Measurements from ENCODE around the gene KIF1A.
"Not testable (repeated sequence)": the region's sequence is repeated elsewhere in the genome, so short reads cannot be mapped to it uniquely, and the experiment has no call there.

The KIF1A gene

GRCh38 chr2:240714747-240715725 is 105.0 kb downstream of the KIF1A start:
- no peak for DNase-seq

DNA sequence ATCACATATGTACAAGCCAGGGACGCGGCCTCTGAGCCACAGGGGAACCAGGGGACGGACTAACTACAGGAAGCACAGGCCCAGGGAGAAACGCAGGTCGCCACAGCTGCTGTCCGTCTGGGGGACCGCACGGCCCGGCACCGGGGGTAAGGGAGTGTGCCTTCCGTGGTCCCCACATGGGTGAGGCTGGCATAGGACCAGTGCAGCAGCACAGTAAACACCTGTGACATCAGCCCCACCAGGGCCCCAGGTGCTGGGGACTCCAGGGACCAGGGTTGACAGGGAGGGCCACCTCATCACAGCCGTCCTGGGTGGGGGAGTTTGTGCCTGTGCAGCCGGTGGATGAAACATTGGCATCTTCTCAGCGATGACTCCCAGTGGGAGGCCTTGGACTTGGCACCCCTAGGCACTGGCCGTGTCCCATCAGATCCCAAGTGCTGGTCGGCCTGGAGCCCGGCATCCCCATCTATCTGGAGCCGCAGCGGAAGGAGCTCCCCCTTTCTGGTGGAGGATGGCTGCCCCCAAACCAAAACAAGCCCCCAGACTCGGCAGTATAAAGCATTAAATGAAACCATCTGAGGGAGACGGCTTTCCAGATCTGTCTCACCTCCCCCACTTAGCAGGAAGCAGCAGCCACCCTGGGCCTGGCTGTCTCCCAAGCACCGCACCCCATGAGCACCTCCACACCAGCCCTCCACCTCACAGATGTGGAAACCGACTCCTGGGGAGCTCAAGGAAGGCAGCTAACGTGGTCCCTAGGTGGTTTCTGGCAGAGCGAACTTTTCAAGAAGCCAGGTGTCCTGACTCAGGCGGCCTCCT is 105.9 kb downstream of the KIF1A start:
- no peak for DNase-seq

- DNase-seq: no peak
Observed at GRCh38 chr2:240713071-240713927, 106.7 kb downstream of the KIF1A start.

- no peak for DNase-seq
Observed at GRCh38 chr2:240712121-240712520, 107.9 kb downstream of the KIF1A start.

DNA sequence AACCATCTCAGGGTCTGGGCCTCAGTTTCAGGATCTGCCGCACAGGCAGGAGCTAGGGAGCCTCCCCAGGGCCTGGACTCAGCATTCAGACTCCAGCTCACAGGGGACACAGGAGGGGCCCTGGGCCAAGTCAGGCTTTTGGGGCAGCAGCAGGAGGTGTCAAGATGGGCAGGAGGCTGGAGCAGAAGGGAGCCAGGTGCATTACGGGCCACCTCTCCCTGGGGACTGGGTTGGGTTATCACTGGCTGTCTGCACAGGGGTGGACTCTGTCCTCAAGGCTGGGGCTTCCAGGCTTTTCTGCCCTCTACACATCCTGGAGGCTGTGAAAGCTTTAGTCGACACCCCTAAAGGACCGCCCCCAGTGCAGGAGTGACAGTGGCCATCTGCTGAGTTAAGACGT is 108.3 kb downstream of the KIF1A start:
- no peak for DNase-seq

DNA sequence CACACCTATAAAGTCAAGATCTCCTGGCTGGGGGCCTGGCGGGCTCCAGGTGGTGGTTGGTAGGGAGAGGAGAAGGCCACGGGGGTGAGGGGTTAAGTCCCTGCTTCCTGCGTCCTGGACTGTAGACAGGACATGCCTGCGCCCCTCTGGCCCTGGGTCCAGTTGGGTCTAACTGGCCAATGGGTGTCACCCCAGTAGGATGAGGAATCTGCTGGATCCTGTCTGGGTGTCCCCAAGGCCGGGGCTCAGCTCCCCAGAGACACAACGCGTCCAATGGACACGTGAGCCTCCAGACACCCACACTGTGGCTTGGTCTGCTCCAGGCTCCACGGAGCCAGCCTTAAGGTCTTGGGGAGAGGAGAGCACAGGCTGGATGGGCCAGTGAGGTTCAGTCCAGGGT is 108.7 kb downstream of the KIF1A start:
- DNase-seq: no peak

DNA sequence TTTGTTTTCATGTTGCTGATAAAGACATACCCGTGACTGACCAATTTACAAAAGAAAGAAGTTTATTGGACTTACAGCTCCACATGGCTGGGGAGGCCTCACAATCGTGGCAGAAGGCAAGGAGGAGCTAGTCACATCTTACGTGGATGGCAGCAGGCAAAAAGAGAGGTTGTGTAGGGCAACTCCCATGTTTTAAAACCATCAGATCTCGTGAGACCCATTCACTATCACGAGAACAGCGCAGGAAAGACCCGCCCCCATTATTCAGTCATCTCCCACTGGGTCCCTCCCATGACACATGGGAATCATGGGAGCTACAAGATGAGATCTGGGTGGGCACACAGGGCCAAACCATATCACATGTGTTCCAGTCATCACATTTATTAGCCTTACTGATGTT is 111.6 kb downstream of the KIF1A start:
- no peak for DNase-seq

DNA sequence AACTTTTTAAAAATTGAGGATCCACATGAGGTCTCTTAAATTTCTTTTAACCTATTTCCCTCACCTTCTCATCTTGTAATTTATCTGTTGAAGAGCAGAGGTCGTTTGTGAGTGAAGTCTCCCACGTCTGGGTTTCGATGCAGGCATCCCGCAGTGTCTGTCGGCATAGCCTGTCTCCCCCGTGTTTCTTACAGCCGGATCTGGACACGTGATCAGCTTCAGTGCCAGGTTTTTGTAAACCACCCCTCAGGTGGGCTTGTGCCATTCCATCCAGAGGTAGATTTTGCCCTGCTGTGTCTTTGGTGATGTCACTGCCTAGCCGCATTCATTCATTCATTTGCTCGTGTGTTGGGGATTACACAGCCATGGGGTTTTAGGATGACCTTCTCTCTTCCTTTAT is 112.2 kb downstream of the KIF1A start:
- no peak for DNase-seq

DNA sequence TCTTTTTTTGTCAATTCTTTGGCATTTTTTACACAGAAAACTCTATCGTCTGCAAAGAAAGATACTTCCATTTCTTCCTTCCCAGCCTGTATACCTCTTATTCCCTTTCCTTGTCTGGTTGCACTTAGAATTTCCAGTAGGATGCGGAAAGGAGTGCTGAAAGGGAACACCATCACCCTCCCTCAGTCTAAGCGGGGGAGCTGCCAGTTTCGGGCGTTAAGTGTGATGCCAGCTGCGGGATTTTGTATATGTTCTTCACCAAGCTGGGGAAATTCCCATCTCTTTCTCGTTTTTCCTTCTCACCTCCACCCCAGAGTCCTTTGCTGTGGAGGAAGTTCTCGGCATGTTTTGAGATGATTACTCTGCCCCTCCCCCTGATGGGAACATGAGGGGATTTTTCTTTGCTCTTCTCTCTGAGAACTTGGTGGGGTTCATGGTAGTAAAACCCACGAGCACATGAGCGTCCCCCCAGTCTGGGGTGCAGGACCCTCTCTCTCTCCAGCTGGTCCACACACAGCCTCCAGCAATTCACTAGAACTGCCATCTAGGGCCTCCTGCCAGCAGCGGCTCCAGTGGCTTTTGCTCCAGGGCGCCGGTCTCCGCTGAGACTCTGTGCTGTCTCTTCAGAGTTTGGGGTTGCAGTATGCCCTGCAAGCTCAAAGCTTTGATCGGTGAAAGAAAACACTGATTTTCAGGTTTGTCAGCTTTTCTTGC is 112.8 kb downstream of the KIF1A start:
- DNase-seq: no peak

DNA sequence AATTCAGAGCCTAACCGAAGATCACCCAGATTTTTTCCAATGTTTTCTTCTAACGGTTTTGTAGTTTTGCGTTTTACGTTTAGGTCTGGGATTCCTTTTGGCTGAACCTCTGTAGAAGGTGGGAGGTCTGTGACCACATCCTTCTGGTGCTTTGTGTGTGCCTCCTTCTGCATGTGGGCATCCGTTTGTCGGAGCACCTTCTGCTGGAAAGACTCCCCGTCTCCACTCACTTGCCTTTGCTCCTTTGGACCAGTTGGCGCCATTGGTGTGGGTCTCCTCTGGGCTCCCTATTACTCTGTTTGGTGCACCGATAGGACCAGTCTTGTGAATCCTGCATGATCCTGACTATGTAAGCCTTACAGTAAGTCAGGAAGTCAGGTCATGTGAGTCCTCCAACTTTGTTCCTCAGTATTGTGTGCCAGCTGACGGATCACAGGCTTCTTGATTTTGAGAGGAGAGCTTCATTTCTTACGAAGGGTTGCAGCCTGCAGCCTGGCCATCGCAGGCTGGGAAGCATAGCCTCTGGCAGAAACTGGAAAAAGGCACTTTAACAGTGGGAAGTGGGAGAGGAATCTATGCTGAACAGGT is 114.7 kb downstream of the KIF1A start:
- no peak for DNase-seq

GRCh38 chr2:240704651-240705050 is 115.4 kb downstream of the KIF1A start:
- DNase-seq: peak; percentile 12

DNA sequence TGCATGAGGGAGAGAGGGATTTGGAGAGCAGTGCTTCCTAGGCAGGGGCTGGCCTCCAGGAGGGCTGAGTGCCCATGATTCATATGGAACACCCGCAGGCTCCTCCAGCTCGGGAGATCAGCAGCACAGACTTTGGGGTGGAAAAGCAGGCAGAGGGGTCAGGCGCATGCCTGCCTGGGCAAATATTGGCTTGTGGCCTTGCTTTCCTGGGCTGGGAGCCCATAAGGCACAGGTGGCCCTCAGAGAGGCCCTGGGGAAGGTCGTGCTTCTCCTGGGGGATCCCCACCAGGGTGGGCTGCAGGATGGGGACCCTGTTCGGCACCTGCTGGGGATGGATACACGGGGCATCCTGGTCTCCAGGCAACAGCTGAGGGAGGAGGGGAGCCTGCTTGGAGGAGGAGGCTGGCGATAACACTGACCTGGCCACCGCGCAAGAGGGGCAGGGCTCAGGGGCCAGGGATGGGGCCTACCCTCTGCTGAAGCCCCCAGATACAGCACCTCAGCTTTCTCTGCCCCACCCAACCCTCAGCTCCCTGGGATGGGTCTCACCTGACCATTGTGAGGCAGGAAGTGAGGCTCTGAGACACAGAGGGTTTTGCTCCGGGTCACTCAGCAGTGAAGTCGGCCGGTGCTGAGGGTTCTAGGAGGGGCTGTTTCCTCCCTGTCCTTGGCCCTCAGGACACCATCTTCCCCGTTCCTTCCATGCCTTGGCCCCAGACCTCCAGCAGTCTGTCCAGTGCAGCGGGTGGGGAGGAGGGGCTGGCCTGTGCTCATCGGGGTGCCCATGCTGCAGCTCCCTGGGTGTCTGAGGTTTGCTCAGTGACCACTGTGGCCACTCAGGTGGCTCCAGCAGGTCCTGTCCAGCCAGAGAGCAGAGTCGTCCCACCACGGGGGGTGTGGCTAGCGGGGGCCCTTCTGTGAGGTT is 116.3 kb downstream of the KIF1A start:
- no peak for DNase-seq

- DNase-seq: no peak
Observed at GRCh38 chr2:240702640-240703011, 117.4 kb downstream of the KIF1A start.

DNA sequence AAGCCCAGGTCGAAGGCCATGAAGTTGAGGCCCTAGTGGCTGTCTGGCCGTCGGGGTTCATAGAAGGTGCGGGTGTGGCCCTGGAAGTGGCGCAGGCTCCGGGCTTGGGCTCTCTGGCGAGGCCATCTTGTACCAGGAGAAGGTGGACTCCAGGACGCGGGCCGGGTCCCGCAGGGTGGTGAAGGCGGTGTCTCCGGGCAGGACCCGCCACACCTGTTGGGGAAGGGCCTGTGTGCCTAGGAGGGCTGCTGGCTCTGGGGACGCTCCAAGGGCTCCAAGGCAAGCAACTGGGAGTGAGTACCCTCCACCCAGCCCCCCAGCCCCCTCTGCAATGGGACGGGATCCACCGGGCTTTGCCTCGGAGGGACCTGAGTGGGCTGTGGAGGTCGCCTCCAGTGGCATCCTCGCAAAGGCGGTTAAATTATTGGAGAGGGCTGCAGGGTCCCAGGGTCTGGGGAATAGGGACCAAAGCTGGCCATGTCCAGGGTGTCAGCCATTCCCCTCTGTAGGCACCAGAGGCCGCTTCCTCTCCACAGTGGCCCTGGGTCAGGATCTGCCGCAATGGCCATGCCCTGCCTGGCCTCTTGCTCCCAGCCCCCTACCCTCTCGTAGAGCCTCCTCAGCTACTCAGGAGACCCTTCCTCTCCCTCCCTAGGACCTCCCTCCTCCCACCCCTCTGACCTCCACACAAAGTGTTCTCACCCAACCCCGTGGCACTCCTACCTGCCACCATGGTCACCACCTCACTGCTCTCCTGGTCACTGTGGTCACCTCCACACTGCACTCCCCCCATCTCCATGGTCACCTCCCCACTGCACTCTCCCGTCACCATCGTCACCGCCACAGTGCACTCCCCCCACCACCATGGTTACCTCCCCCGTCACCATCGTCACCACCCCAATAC is 118.0 kb downstream of the KIF1A start:
- DNase-seq: no peak

- no peak for DNase-seq
Observed at GRCh38 chr2:240701091-240701735, 118.8 kb downstream of the KIF1A start.

DNA sequence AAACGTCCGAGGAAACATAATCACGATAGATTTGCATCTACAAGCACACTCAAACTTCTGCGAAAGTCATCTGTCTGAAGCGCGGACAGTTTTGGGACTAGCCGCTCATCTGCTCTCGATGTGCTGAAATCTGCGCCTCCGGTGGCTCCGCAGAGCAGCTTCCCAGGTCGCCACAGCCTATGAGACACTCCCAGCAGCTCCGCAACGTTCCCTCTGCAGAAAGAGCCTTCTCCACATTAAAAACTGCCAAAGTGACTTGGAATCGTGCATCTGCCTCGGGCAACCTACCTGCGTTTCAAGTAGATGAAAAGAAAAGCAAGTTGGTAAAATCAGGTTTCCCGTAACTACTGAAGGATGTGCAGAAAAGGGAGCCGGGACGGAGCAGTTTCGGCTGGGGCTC is 119.4 kb downstream of the KIF1A start:
- DNase-seq: not testable (repeated sequence)

GRCh38 chr2:240699835-240700234 is 120.2 kb downstream of the KIF1A start:
- DNase-seq: not testable (repeated sequence)

DNA sequence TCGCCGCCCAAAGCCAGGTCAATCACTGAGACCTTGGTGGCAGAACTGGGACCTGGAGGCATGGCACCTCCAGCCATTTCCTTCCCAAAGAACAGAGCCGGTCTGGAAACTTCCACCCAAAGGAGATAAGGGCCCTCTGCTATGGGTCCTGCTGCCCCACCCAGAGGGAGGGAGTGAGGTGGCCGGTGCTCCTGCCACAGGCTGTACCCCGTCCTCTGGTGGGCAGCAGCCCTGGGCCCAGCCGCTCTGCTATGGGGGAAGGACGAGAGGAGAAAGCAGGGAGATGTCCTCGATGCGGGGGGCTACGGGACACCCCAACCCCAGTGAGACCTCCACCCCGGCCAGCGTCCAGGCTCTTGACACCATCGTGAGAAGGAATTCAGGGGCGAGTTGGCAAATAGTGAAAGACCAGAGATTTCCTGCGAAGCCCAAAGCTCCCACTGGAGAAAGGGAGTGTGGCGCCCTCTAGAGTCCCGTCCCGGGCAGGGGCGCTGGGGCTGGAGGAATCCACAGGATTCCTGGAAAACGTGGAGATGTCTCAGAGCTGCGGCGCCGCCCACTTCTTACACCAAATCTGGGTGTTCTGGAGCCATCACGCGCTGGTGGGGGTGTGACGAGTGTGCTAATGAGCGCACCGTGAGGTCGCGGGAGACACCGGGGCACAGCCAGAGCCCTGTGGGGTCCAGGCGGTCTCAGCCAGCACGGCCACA is 121.0 kb downstream of the KIF1A start:
- DNase-seq: not testable (repeated sequence)

All from CD4-positive, alpha-beta T cell treated with Interleukin-21 for 1 hour (primary cell).